B cell (primary cell): ENCODE results near the gene FRMD4A. TPM values are rescaled to one million over a fixed set of nuclear protein-coding genes. Genes with fewer than 3 reads are reported as not detected.

ENCODE experiments used
- ATAC-seq: fragments of 200-7000 bp; cut with Tn5 transposase; one replicate; pipeline ENCODE4 v1.10.0; 2021; ENCODE audit warnings: low read depth, mild to moderate bottlenecking, moderate number of reproducible peaks, moderate library complexity
- CTCF ChIA-PET: fragments of 350-600 bp; sonication (Branson Sonifier 250); formaldehyde crosslinking; loops from one replicate; lab custom pipeline; 2021; ENCODE audit warnings: antibody characterized with exemption, inconsistent platforms; lab: Charles Lee
- POLR2A ChIA-PET: fragments of 350-600 bp; sonication (Branson Sonifier 250); formaldehyde crosslinking; loops from one replicate; lab custom pipeline; 2021; ENCODE audit warnings: antibody characterized with exemption; lab: Charles Lee
- DNase-seq: peaks from one replicate; pipeline ENCODE4 v3.0.0; 2013
- H2AFZ ChIP-seq: 2 replicates; pipeline ENCODE4 v1.6.1; 2012; ENCODE audit warnings: mild to moderate bottlenecking, low read depth, low read length; ENCODE audit not compliant: insufficient read depth, poor library complexity, severe bottlenecking
- H3K27ac ChIP-seq, 2 donors: 1 replicate in 1 of 2; 2 replicates in 1 of 2; pipeline ENCODE4 v1.5.1; 2012 to 2013; ENCODE audit warnings: low read length in 2 of 2, mild to moderate bottlenecking in 2 of 2, moderate library complexity in 1 of 2
- H3K27me3 ChIP-seq, 4 experiments: fragments of 200-600 bp in 1 of 4; sonication (generic) in 1 of 4; replicated peaks in 1 of 4; 1 replicate in 2 of 4; 2 replicates in 2 of 4; pipeline versions ENCODE4 v1.6.1 to v1.7.0; 2013 to 2016; ENCODE audit warnings: low read length in 3 of 4, mild to moderate bottlenecking in 2 of 4, mixed read lengths in 1 of 4, moderate library complexity in 1 of 4; ENCODE audit not compliant: insufficient read depth in 4 of 4, control insufficient read depth in 3 of 4; ENCODE audit errors: control extremely low read depth in 1 of 4
- H3K36me3 ChIP-seq, 2 experiments: replicated peaks in 1 of 2; 1 replicate in 1 of 2; 2 replicates in 1 of 2; pipeline versions ENCODE4 v1.6.1 to v1.7.1; 2013; ENCODE audit warnings: low read length in 1 of 2; ENCODE audit not compliant: insufficient read depth in 2 of 2, control insufficient read depth in 1 of 2; ENCODE audit errors: control extremely low read depth in 1 of 2, extremely low read depth in 1 of 2
- H3K4me1 ChIP-seq, 2 donors: fragments of 200-600 bp in 1 of 2; sonication (generic) in 1 of 2; 1 replicate in 1 of 2; 2 replicates in 1 of 2; pipeline versions ENCODE4 v1.5.1 to v1.6.1; 2013 to 2017; ENCODE audit warnings: low read length in 2 of 2; ENCODE audit not compliant: control insufficient read depth in 2 of 2, insufficient read depth in 2 of 2
- H3K4me2 ChIP-seq: replicated peaks from 2 replicates; pipeline ENCODE3; 2012; ENCODE audit warnings: mild to moderate bottlenecking, low read depth, low read length; ENCODE audit not compliant: poor library complexity, severe bottlenecking
- H3K4me3 ChIP-seq, 5 experiments: fragments of 200-600 bp in 1 of 5; sonication (generic) in 1 of 5; 1 replicate in 3 of 5; 2 replicates in 2 of 5; pipeline versions ENCODE4 v1.5.1 to v1.7.0; 2011 to 2016; ENCODE audit warnings: low read length in 4 of 5, mild to moderate bottlenecking in 4 of 5, low read depth in 2 of 5, control low read depth in 1 of 5, moderate library complexity in 1 of 5; ENCODE audit not compliant: insufficient read depth in 1 of 5; ENCODE audit errors: control extremely low read depth in 1 of 5, extremely low read depth in 1 of 5
- H3K79me2 ChIP-seq: fragments of 200-600 bp; sonication (generic); one replicate; pipeline ENCODE4 v1.6.0; 2016; ENCODE audit warnings: low read length; ENCODE audit not compliant: control insufficient read depth, insufficient read depth
- H3K9ac ChIP-seq: fragments of 200-600 bp; sonication (generic); 2 replicates; pipeline ENCODE4 v1.6.1; 2017; ENCODE audit warnings: mild to moderate bottlenecking, low read length, moderate library complexity
- H3K9me3 ChIP-seq, 3 donors: one replicate each; pipeline versions ENCODE4 v1.6.1 to v1.7.1; 2013; ENCODE audit warnings: low read length in 2 of 3; ENCODE audit not compliant: control insufficient read depth in 2 of 3, insufficient read depth in 1 of 3; ENCODE audit errors: control extremely low read depth in 1 of 3
- H4K20me1 ChIP-seq: 2 replicates; pipeline ENCODE4 v1.6.0; 2012; ENCODE audit warnings: mild to moderate bottlenecking, low read length; ENCODE audit not compliant: insufficient read depth, control insufficient read depth, poor library complexity, severe bottlenecking
- H3K27ac Mint-ChIP-seq: one replicate; pipeline ENCODE4 v1.8.0; 2021; ENCODE audit warnings: mixed read lengths
- H3K27me3 Mint-ChIP-seq: one replicate; pipeline ENCODE4 v1.8.0; 2021; ENCODE audit warnings: mixed read lengths
- H3K4me1 Mint-ChIP-seq: one replicate; pipeline ENCODE4 v1.8.0; 2021; ENCODE audit warnings: mixed read lengths
- H3K4me3 Mint-ChIP-seq: one replicate; pipeline ENCODE4 v1.8.0; 2021; ENCODE audit warnings: mixed read lengths
- H3K9me3 Mint-ChIP-seq: one replicate; pipeline ENCODE4 v1.8.0; 2022; ENCODE audit warnings: mixed read lengths; ENCODE audit not compliant: insufficient read depth
- EZH2 ChIP-seq: IDR thresholded peaks from 2 replicates; pipeline ENCODE4 v1.6.1; 2012; ENCODE audit warnings: borderline replicate concordance, low read depth, mild to moderate bottlenecking, moderate library complexity, low read length; ENCODE audit not compliant: insufficient read depth, poor library complexity, severe bottlenecking
- WGBS: methylation state at CpG from one replicate; pipeline ENCODE4 v1.1.5; 2013; ENCODE audit warnings: missing lambda C conversion rate; ENCODE audit not compliant: insufficient coverage; 5-methylcytosine and 5-hydroxymethylcytosine counted together
- intact Hi-C: fragments of 100-400 bp; cut with micrococcal nuclease; formaldehyde crosslinking; loops from one replicate; pipeline ENCODE4 v1.10.0; 2022
- polyA plus RNA-seq: library from polyadenylated mRNA; depleted of rRNA; stranded (reverse); fragments of >200 nt; gene quantifications from 2 replicates; pipeline ENCODE4 v1.2.3, GENCODE V29; 2012
- total RNA-seq, 2 donors: library from RNA; stranded (reverse); fragments of 120-200 nt in 1 of 2; gene quantifications; 1 replicate in 1 of 2; 2 replicates in 1 of 2; pipeline versions ENCODE4 v1.2.3 to v1.2.4, GENCODE V29; 2013 to 2022
- TF ChIP-seq, protein P1 (sequence below): fragments of 200-600 bp; IDR thresholded peaks from one replicate; pipeline ENCODE4 v1.8.0; 2022; ENCODE audit warnings: antibody characterized with exemption, mild to moderate bottlenecking

The FRMD4A gene
- total and polyA plus RNA-seq, 2 donors (not counting 1 experiment from before 2014, with no cell fraction given), result 0.76 to 3.4 TPM

GRCh38 chr10:13633689-13634088 is 697.0 kb downstream of the FRMD4A start:
- Histone ChIP-seq H3K27me3 (no peaks in the 10 kb centered on the region), H3K27ac (no peak overlapping the region), H3K79me2 (no peaks in the 10 kb centered on the region), H3K9me3 (no peaks in the 10 kb centered on the region), H3K9ac (no peak overlapping the region), H4K20me1 (no peaks in the 10 kb centered on the region), H2AFZ (no peak overlapping the region), H3K4me1 (no peaks in the 10 kb centered on the region), H3K36me3 (peaks cover 7 to 12% of the 10 kb centered on the region in 2 experiments), H3K4me3 (no peak overlapping the region), H3K4me2 (no peak overlapping the region)
- H3K27ac Mint-ChIP-seq, result no peak overlapping the region
- TF ChIP-seq, protein P1, sequence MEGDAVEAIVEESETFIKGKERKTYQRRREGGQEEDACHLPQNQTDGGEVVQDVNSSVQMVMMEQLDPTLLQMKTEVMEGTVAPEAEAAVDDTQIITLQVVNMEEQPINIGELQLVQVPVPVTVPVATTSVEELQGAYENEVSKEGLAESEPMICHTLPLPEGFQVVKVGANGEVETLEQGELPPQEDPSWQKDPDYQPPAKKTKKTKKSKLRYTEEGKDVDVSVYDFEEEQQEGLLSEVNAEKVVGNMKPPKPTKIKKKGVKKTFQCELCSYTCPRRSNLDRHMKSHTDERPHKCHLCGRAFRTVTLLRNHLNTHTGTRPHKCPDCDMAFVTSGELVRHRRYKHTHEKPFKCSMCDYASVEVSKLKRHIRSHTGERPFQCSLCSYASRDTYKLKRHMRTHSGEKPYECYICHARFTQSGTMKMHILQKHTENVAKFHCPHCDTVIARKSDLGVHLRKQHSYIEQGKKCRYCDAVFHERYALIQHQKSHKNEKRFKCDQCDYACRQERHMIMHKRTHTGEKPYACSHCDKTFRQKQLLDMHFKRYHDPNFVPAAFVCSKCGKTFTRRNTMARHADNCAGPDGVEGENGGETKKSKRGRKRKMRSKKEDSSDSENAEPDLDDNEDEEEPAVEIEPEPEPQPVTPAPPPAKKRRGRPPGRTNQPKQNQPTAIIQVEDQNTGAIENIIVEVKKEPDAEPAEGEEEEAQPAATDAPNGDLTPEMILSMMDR, result no peak
- no peak for TF ChIP-seq EZH2
- DNase-seq (no peak), ATAC-seq (no peak)
- WGBS, result 93% methylated on average over 4 of the region's 7 CpGs
- peaks cover 8% of the 10 kb centered on the region for H3K4me1 Mint-ChIP-seq
- no peaks in the 10 kb centered on the region for H3K9me3 Mint-ChIP-seq
- intact Hi-C loops, result no loop called here
- no peak overlapping the region for H3K4me3 Mint-ChIP-seq
- no peaks in the 10 kb centered on the region for H3K27me3 Mint-ChIP-seq
- ChIA-PET CTCF (no interaction called here), POLR2A (no interaction called here)

DNA sequence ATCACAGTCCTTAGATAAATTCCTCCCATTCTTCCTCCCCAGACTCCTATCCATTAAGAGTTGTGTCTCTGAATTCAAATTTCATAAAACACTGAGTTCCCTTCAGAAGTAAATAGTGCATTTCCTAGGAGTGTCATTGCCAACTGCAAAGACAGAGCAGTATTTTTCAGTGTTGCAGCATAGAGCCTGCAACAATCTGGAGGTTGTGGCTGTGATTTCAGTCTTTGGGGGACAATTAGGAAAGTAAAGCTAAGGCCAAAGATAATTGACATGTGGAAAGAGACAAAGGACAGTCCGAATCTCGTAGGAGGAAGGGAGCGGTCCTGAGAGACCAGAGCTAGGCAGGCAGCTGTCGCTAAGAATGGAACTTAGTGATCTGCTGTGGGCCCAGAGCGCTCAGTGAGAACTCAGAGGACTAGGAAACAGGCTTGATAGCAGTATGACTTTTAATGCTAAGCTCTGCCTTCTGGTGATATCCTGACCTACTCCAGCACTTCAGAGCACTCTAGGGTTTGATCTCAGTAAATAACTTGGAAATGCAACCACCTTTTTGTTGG is 697.8 kb downstream of the FRMD4A start:
- Histone ChIP-seq H3K36me3 (peaks cover 8 to 12% of the 10 kb centered on the region in 2 experiments), H3K4me1 (no peaks in the 10 kb centered on the region), H3K4me3 (no peak overlapping the region), H3K79me2 (no peaks in the 10 kb centered on the region), H3K4me2 (no peak overlapping the region), H3K9ac (no peak overlapping the region), H3K27me3 (no peaks in the 10 kb centered on the region), H4K20me1 (no peaks in the 10 kb centered on the region), H3K9me3 (no peaks in the 10 kb centered on the region), H3K27ac (no peak overlapping the region), H2AFZ (no peak overlapping the region)
- H3K27me3 Mint-ChIP-seq, result no peaks in the 10 kb centered on the region
- ChIA-PET CTCF (no interaction called here), POLR2A (no interaction called here)
- H3K4me1 Mint-ChIP-seq, result peaks cover 8% of the 10 kb centered on the region
- no peak overlapping the region for H3K4me3 Mint-ChIP-seq
- TF ChIP-seq, protein P1, result no peak
- TF ChIP-seq EZH2, result no peak
- WGBS, result 92% methylated on average over 5 of the region's 5 CpGs
- no peaks in the 10 kb centered on the region for H3K9me3 Mint-ChIP-seq
- no peak overlapping the region for H3K27ac Mint-ChIP-seq
- intact Hi-C loops, result no loop called here
- DNase-seq (no peak), ATAC-seq (no peak)
